GM23248 (cell line): ENCODE data around the gene PIGP. TPM values are rescaled to one million over a fixed set of nuclear protein-coding genes. Genes with fewer than 3 reads are reported as not detected.
"Not testable (repeated sequence)": the region's sequence is repeated elsewhere in the genome, so short reads cannot be mapped to it uniquely, and the experiment has no call there.

Source experiments
- DNase-seq: peaks from one replicate; pipeline ENCODE4 v3.0.0-alpha.2; 2015
- H2AFZ ChIP-seq: fragments of 200-600 bp; sonication (generic); 2 replicates; pipeline ENCODE4 v1.6.1; 2016; ENCODE audit warnings: antibody characterized with exemption
- H3F3A ChIP-seq: fragments of 200-600 bp; sonication (generic); 2 replicates; pipeline ENCODE4 v1.6.1; 2016; ENCODE audit warnings: mild to moderate bottlenecking, antibody characterized with exemption, mixed run types; ENCODE audit not compliant: insufficient read depth
- H3K27ac ChIP-seq: fragments of 200-600 bp; sonication (generic); 2 replicates; pipeline ENCODE4 v1.5.1; 2016; ENCODE audit warnings: mild to moderate bottlenecking
- H3K27me3 ChIP-seq: fragments of 200-600 bp; sonication (generic); replicated peaks from 2 replicates; pipeline ENCODE4 v1.6.1; 2016; ENCODE audit warnings: mild to moderate bottlenecking; ENCODE audit not compliant: insufficient read depth
- H3K36me3 ChIP-seq: fragments of 200-600 bp; sonication (generic); 2 replicates; pipeline ENCODE4 v1.6.1; 2016; ENCODE audit warnings: low read depth, mild to moderate bottlenecking
- H3K4me1 ChIP-seq: fragments of 200-600 bp; sonication (generic); 2 replicates; pipeline ENCODE4 v1.6.1; 2016; ENCODE audit warnings: mild to moderate bottlenecking; ENCODE audit not compliant: insufficient read depth
- H3K4me2 ChIP-seq: fragments of 200-600 bp; sonication (generic); one replicate; pipeline ENCODE4 v1.6.1; 2016; ENCODE audit warnings: mild to moderate bottlenecking; ENCODE audit not compliant: unreplicated experiment
- H3K4me3 ChIP-seq: fragments of 200-600 bp; sonication (generic); 2 replicates; pipeline ENCODE4 v1.5.1; 2016; ENCODE audit warnings: mild to moderate bottlenecking
- H3K79me2 ChIP-seq: fragments of 200-600 bp; sonication (generic); 2 replicates; pipeline ENCODE4 v1.6.1; 2016; ENCODE audit warnings: mild to moderate bottlenecking; ENCODE audit not compliant: insufficient read depth
- H3K9ac ChIP-seq: fragments of 200-600 bp; sonication (generic); 2 replicates; pipeline ENCODE4 v1.6.1; 2016; ENCODE audit warnings: mild to moderate bottlenecking
- H3K9me2 ChIP-seq: fragments of 200-600 bp; sonication (generic); 2 replicates; pipeline ENCODE4 v1.6.1; 2016; ENCODE audit warnings: mixed run types, mild to moderate bottlenecking, moderate library complexity; ENCODE audit not compliant: insufficient read depth
- H3K9me3 ChIP-seq: fragments of 200-600 bp; sonication (generic); one replicate; pipeline ENCODE4 v1.6.1; 2017; ENCODE audit warnings: low read depth
- H4K20me1 ChIP-seq: fragments of 200-600 bp; sonication (generic); 2 replicates; pipeline ENCODE4 v1.6.0; 2016; ENCODE audit not compliant: insufficient read depth
- EZH2 ChIP-seq: fragments of 200-600 bp; sonication (generic); IDR thresholded peaks from 2 replicates; pipeline ENCODE4 v1.6.1; 2018; ENCODE audit warnings: antibody characterized with exemption, mild to moderate bottlenecking; ENCODE audit not compliant: insufficient read depth, poor library complexity, severe bottlenecking
- EZH2phosphoT487 ChIP-seq: fragments of 200-600 bp; sonication (generic); IDR thresholded peaks from 2 replicates; pipeline ENCODE4 v1.6.1; 2018; ENCODE audit warnings: antibody characterized with exemption, moderate library complexity, mild to moderate bottlenecking, low read depth; ENCODE audit not compliant: insufficient read depth
- WGBS, 2 experiments: methylation state at CpG; one replicate each; pipeline ENCODE4 v1.1.6; 2015 to 2017; ENCODE audit warnings: low lambda C conversion rate in 2 of 2, low coverage in 1 of 2; ENCODE audit errors: missing lambda C conversion rate in 2 of 2; 5-methylcytosine and 5-hydroxymethylcytosine counted together
- in situ Hi-C: fragments of 300-500 bp; cut with MboI; formaldehyde crosslinking; loops from 2 replicates; pipeline ENCODE4 v1.15.0; 2020
- polyA plus RNA-seq: library from polyadenylated mRNA; unstranded; fragments of >200 nt; fragmentation: Nextera tagmentation; extraction: Ambion mirVana; gene quantifications from 2 replicates; pipeline ENCODE4 v1.2.1, GENCODE V29; 2016
- total RNA-seq: library from RNA; depleted of rRNA; stranded (reverse); fragments of >200 nt; shearing (Covaris generic); gene quantifications from 2 replicates; pipeline ENCODE4 v1.2.3, GENCODE V29; 2014

Gene PIGP
- total and polyA plus RNA-seq, 2 experiments from 2014 or later, result 15.1 to 66.9 TPM

GRCh38 chr21:37057614-37058013 lies 15.3 kb downstream of the PIGP start:
- no peaks in the 10 kb centered on the region for H3K36me3 ChIP-seq
- no peaks in the 10 kb centered on the region for H3K9me2 ChIP-seq
- no peak overlapping the region for H3K9ac ChIP-seq
- no peak for DNase-seq
- H3K27ac ChIP-seq, result no peak overlapping the region
- H3K79me2 ChIP-seq, result no peaks in the 10 kb centered on the region
- peaks cover 18% of the 10 kb centered on the region for H3K4me1 ChIP-seq
- 92 to 94% methylated on average over 7 of the region's 7 CpGs for WGBS, 2 experiments
- no peak overlapping the region for H3K4me2 ChIP-seq
- in situ Hi-C loops, result no loop called here
- peaks cover 23% of the 10 kb centered on the region for H3F3A ChIP-seq
- no peak overlapping the region for H3K4me3 ChIP-seq
- H2AFZ ChIP-seq, result no peak overlapping the region
- no peaks in the 10 kb centered on the region for H3K27me3 ChIP-seq
- no peaks in the 10 kb centered on the region for H3K9me3 ChIP-seq
- TF ChIP-seq EZH2phosphoT487, result no peak
- no peak for TF ChIP-seq EZH2
- no peaks in the 10 kb centered on the region for H4K20me1 ChIP-seq

GRCh38 chr21:37055271-37055855 lies 17.5 kb downstream of the PIGP start:
- Histone ChIP-seq H3K4me1 (peaks cover 5% of the 10 kb centered on the region), H3K4me2 (no peak overlapping the region), H3F3A (peaks cover 6% of the 10 kb centered on the region; the same call in 1 of the 2 replicates), H3K9me2 (no peaks in the 10 kb centered on the region), H2AFZ (no peak overlapping the region), H3K36me3 (no peaks in the 10 kb centered on the region), H3K9me3 (no peaks in the 10 kb centered on the region), H3K4me3 (no peak overlapping the region), H3K27me3 (no peaks in the 10 kb centered on the region), H4K20me1 (no peaks in the 10 kb centered on the region), H3K79me2 (no peaks in the 10 kb centered on the region), H3K9ac (no peak overlapping the region), H3K27ac (no peak overlapping the region)
- in situ Hi-C loops, result no loop called here
- TF ChIP-seq EZH2phosphoT487, result no peak
- TF ChIP-seq EZH2, result no peak
- 90 to 92% methylated on average over 2 of the region's 2 CpGs for WGBS, 2 experiments
- no peak for DNase-seq

GRCh38 chr21:37049741-37050140 lies 23.1 kb downstream of the PIGP start:
- H3K27me3 ChIP-seq, H3K9ac ChIP-seq, H3K4me3 ChIP-seq, H2AFZ ChIP-seq, H3K36me3 ChIP-seq, H3K9me3 ChIP-seq, H3K4me1 ChIP-seq, H3F3A ChIP-seq, H3K27ac ChIP-seq, in situ Hi-C loops, H3K4me2 ChIP-seq, H3K9me2 ChIP-seq, H3K79me2 ChIP-seq, DNase-seq, H4K20me1 ChIP-seq: not testable (repeated sequence)
- 47 to 88% methylated on average over 2 to 3 of the region's 3 CpGs for WGBS, 2 experiments

- Histone ChIP-seq H3K27ac (no peak overlapping the region), H2AFZ (no peak overlapping the region), H3K27me3 (no peaks in the 10 kb centered on the region), H4K20me1 (no peaks in the 10 kb centered on the region), H3K9ac (no peak overlapping the region), H3K4me3 (no peak overlapping the region), H3K4me1 (no peaks in the 10 kb centered on the region), H3K9me3 (no peaks in the 10 kb centered on the region), H3K36me3 (no peaks in the 10 kb centered on the region), H3K9me2 (no peaks in the 10 kb centered on the region), H3K4me2 (no peak overlapping the region), H3F3A (no peaks in the 10 kb centered on the region), H3K79me2 (no peaks in the 10 kb centered on the region)
- no peak for DNase-seq
- in situ Hi-C loops, result no loop called here
- TF ChIP-seq EZH2, result no peak
- no peak for TF ChIP-seq EZH2phosphoT487
- WGBS, 2 experiments, result 88 to 95% methylated on average over 4 of the region's 4 CpGs
Observed at GRCh38 chr21:37047079-37047478, 25.8 kb downstream of the PIGP start.

- H3K79me2 ChIP-seq, result no peaks in the 10 kb centered on the region
- DNase-seq, result no peak
- H3K9me3 ChIP-seq, result no peaks in the 10 kb centered on the region
- no peaks in the 10 kb centered on the region for H4K20me1 ChIP-seq
- no peak overlapping the region for H3K4me3 ChIP-seq
- no peak overlapping the region for H3K27ac ChIP-seq
- H3K36me3 ChIP-seq, result no peaks in the 10 kb centered on the region
- no peaks in the 10 kb centered on the region for H3K4me1 ChIP-seq
- no peak overlapping the region for H2AFZ ChIP-seq
- no peak for TF ChIP-seq EZH2
- TF ChIP-seq EZH2phosphoT487, result no peak
- in situ Hi-C loops, result no loop called here
- no peaks in the 10 kb centered on the region for H3K9me2 ChIP-seq
- no peak overlapping the region for H3K4me2 ChIP-seq
- no peaks in the 10 kb centered on the region for H3F3A ChIP-seq
- 78 to 80% methylated on average over 6 of the region's 6 CpGs for WGBS, 2 experiments
- no peaks in the 10 kb centered on the region for H3K27me3 ChIP-seq
- no peak overlapping the region for H3K9ac ChIP-seq
Observed at GRCh38 chr21:37045556-37045955, 27.3 kb downstream of the PIGP start.
